Measurements from ENCODE around the gene PRR19.

Gene PRR19

DNA sequence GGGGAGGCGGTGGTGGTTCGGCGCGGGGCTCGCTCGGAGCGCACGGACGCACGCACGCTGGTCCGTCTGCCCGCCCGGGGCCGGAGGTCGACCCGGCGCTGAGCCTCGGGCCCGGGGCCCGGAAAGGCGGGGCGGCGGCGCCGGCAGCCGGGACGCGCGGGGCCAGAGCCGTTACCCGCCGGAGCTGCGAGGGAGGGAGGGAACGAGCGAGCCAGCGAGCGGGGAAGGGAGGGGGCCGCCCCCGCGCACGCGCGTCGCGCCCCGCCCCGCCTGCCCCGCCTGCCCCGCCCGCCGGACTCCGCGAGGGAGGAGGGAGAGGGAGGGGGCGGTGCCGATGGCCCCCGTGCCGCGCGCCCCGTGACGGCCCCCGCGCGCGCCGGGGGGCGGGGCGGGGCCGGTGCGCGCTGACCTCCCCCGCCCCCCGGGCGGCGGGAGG is 17.8 kb upstream of the PRR19 start:
- no peak for DNase-seq (ENCODE audit: low read depth)

DNA sequence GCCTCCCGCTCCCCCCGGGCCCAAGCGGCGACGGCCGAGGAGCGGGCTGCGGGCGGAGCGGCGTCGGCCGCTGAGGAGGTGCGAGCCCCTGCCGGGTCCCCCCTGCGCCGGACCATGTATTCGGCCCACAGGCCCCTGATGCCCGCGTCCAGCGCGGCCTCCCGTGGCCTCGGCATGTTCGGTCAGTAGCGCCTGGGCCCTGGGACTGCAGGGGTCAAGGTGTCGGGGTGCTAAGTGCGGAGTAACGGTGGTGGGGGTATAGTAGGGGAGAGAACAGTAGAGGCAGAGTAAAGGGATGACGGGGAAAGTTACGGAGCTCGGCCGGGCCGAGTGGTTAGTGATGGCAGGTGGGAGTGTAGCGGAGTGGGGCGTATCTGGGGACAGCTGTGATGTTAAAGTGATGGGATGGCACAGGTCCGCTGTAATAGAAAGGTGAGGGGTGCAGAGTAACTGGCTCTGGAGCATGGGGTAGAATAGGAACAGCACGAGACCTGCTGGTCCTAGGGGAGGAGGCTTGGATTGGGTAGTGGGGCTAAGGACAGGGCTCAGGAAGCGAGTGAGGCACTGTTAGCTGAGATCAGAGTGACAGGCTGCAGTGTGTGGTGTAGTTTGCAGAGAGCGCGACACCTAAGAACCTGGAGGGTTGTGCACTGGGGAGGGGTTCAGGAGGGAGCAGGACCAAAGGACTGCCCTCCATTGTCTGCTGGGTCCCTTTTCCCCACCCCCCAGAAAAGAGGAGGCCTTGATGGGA is 17.2 kb upstream of the PRR19 start:
- no peak for DNase-seq (ENCODE audit: low read depth)

DNA sequence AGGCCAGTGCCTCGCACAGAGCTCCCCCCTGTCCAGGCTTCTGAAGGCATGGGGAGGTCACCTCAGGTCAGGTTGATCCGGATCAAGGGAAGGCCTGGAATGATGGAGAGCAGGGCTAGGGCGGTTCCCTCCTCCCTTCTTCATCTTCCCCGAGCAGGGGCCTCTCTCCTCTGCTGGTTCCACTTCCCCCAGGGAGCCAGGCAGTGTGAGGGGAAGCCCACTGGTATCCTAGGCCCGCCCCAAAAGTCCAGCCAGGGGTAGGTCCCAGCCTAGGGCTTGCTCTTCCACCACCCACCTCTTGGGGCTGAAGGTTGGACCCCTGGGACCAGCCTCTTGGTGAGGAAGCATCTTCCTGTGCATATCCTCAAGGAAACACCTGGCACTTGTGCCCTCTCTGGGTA is 16.4 kb upstream of the PRR19 start:
- DNase-seq (ENCODE audit: low read depth): no peak

DNA sequence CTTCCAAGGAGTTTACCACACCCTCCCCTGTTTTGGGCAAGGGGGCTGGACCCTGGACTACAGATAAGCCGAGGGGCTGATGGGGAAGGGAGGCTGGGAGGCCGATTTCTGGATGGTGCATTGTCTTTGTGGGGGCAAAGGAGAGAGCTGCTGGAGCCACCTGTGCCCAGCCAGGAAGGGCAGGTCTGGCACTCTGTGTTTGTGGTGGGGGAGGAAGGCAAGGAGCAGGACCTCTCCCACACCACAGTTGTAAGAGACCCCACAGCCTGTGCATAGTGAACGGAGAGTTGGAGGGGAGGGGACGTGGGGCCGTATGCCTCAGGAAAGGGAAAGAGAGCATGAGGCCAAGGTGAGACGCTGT is 16.0 kb upstream of the PRR19 start:
- no peak for DNase-seq (ENCODE audit: low read depth)

DNA sequence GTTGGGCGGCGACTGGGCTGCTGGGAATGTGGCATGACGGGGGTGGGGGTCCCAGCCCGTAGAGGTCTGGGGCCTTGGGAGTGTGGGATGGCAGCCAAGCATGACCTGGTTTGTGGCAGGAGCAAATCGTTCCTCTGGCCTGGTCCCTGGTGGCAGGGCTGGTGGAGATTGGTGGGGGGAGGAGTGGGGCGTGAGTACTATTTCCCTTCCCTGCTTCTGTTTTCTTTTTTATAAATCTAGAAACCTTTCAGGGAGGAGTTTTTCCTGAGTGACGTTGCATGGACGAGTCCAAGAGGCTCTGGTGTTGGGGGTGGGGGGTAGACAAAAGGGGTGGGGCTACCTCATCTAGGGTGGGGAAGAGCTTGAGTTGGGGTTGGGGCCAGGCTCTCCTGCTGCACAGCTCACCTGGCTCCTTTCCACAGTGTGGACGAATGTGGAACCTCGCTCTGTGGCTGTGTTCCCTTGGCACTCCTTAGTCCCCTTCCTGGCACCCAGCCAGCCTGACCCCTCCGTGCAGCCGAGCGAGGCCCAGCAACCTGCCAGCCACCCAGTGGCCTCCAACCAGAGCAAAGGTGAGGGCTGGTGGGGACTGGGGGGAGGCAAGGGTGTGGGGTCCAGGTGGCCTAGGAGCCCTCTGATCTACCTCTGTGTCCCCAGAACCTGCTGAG is 15.4 kb upstream of the PRR19 start:
- DNase-seq (ENCODE audit: low read depth): no peak

DNA sequence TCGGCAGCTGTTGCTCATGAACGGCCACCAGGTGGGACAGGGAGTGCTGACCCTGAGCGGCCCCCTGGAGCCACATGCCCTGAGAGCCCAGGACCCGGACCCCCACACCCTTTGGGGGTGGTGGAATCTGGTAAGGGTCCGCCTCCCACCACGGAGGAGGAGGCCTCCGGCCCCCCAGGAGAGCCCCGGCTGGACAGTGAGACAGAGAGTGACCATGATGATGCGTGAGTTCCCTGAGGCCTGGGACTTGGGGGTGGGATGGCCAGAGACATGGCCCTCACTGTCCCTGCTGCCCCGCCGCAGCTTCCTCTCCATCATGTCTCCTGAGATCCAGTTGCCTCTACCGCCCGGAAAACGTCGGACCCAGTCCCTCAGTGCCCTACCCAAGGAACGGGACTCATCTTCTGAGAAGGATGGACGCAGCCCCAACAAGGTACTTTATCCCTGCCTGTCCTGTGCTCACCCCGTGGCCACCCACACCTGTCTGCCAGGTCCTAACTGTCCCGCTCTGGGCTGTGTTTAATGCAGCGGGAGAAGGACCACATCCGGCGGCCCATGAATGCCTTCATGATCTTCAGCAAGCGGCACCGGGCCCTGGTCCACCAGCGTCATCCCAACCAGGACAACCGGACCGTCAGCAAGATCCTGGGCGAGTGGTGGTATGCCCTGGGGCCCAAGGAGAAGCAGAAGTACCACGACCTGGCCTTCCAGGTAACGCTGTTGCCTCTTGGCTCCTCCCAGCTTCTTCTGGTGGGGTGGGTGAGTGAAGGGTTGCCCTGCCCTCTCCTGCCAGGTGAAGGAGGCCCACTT is 14.7 kb upstream of the PRR19 start:
- DNase-seq (ENCODE audit: low read depth): no peak

DNA sequence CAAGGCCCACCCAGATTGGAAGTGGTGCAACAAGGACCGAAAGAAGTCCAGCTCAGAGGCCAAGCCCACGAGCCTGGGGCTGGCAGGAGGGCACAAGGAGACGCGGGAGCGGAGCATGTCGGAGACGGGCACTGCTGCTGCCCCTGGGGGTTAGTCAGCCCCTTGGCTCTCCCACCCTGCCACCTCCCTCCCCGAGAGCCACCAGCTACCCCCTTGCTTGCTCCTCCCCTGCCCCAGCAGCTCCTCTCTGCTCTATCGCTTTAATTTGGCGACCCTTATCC is 14.2 kb upstream of the PRR19 start:
- no peak for DNase-seq (ENCODE audit: low read depth)

DNA sequence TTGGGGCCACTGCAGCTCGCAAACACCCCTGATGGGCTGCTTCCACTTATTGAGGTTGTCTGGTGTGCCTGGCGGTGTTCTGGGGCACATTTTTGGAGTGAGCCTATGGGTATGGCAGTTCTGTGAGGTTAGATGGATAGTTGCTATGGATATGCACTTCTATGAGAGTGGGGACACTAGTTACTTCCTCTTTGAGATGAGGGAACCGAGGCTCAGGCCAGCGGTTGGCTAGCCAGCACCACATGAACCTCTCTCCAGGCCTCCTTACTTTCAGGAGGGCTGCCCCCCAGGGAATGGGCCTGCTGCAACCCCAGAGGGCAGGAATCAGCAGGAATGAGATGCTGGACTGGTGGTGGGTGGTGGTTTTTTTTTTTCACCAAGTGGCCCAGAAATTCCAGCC is 13.5 kb upstream of the PRR19 start:
- DNase-seq (ENCODE audit: low read depth): no peak

DNA sequence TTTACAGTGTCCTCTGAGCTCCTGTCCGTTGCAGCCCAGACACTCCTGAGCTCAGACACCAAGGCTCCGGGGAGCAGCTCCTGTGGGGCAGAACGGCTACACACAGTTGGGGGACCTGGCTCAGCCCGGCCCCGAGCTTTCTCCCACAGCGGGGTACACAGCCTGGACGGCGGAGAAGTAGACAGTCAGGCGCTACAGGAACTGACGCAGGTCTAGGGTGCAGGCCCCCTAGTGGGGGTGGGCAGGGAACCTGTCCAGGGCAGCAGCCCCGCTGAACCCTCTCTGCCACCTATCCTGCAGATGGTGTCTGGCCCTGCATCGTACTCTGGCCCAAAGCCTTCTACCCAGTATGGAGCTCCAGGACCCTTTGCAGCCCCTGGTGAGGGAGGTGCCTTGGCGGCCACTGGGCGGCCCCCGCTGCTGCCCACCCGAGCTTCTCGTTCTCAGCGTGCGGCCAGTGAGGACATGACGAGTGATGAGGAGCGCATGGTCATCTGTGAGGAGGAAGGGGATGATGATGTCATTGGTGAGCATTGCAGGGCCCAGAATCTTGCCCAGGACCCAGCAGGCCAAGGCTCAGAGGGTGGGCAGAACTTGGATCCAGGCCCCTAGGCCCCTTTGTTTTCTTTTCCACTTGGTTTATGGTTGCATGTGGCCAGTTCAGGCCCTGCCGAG is 12.9 kb upstream of the PRR19 start:
- DNase-seq (ENCODE audit: low read depth): no peak

DNA sequence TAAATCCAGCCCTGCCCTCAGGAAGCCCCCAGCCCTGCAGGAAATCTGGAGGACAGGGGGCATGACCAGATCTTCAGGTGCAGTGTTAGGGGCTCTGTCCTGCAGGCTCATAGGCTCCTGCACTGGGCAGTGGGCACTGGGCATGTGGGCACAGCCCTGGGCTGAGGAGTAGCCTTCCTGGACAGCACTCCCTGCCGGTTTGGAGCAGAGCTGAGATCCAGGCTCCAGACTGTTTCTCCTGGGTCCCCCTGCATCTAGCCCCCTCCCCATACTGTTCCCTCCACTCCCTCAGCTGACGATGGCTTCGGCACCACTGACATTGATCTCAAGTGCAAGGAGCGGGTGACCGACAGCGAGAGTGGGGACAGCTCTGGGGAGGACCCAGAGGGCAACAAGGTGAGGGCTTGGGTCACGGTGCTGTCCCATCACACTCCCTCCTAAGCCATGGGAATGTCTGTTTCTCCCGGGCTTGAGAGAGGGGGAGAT is 12.3 kb upstream of the PRR19 start:
- DNase-seq (ENCODE audit: low read depth): no peak

DNA sequence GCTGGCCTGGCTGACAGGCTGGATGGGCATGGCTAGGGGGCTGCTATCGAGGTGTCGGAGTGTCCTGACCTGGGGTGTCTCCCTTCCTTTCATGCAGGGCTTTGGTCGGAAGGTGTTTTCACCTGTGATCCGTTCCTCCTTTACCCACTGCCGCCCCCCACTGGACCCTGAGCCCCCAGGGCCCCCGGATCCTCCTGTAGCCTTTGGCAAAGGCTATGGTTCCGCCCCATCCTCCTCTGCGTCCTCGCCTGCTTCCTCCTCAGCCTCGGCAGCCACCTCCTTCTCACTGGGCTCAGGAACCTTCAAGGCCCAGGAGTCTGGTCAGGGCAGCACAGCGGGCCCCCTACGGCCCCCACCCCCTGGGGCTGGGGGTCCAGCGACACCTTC is 11.8 kb upstream of the PRR19 start:
- DNase-seq (ENCODE audit: low read depth): no peak

DNA sequence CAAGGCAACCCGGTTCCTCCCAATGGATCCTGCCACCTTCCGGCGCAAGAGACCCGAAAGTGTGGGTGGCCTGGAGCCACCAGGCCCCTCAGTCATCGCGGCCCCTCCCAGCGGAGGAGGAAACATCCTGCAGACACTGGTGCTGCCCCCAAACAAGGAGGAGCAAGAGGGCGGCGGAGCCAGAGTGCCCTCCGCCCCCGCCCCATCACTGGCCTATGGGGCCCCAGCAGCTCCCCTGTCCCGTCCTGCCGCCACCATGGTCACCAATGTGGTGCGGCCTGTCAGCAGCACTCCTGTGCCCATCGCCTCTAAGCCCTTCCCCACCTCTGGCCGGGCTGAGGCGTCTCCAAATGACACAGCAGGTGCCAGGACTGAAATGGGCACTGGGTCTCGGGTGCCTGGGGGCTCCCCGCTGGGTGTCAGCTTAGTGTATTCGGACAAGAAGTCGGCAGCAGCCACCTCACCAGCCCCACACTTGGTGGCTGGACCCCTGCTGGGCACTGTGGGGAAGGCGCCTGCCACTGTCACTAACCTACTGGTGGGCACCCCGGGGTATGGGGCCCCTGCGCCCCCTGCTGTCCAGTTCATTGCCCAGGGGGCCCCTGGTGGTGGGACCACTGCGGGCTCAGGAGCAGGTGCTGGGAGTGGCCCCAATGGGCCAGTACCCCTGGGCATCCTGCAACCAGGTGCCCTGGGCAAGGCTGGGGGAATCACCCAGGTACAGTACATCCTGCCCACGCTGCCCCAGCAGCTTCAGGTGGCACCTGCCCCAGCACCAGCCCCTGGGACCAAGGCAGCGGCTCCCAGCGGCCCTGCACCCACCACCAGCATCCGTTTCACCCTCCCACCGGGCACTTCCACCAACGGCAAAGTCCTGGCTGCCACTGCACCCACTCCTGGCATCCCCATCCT is 11.2 kb upstream of the PRR19 start:
- DNase-seq (ENCODE audit: low read depth): no peak

DNA sequence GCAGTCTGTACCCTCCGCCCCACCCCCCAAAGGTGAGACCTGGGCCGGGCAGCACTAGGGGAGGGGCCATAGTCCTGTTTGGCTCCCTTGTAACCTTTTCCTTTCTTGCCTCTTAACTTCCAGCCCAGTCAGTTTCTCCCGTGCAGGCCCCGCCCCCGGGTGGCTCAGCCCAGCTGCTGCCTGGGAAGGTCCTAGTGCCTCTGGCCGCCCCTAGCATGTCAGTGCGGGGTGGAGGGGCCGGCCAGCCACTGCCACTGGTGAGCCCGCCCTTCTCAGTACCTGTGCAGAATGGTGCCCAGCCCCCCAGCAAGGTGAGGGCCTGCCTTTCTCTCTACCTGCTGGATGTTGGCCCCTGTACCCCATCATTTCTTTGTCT is 10.5 kb upstream of the PRR19 start:
- no peak for DNase-seq (ENCODE audit: low read depth)

DNA sequence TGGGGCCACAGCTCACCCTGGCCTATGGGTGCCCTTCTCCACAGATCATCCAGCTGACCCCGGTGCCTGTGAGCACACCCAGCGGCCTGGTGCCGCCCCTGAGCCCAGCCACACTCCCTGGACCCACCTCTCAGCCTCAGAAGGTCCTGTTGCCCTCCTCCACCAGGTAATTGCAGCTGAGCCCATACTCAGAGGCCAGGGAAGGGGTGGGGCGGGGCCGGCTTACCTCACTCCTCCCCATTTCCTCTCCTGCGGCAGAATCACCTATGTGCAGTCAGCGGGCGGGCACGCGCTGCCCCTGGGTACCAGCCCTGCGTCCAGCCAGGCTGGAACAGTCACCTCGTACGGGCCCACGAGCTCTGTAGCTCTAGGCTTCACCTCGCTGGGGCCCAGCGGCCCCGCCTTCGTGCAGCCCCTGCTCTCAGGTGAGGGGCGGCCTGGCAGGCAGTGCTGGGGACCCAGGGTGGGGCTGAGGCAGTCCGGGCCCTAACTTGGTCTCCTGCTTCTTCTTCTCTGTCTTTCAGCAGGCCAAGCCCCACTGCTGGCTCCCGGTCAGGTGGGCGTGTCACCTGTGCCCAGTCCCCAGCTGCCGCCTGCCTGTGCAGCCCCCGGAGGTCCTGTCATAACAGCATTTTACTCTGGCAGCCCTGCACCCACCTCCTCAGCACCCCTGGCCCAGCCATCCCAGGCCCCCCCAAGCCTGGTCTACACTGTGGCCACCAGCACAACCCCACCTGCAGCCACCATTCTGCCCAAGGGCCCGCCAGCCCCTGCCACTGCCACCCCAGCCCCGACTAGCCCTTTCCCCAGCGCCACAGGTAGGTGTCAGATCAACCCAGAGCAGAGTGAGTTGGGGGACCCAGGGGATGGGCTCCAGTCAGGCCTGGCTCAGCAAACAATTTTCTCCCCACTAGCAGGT is 9.6 kb upstream of the PRR19 start:
- no peak for DNase-seq (ENCODE audit: low read depth)

DNA sequence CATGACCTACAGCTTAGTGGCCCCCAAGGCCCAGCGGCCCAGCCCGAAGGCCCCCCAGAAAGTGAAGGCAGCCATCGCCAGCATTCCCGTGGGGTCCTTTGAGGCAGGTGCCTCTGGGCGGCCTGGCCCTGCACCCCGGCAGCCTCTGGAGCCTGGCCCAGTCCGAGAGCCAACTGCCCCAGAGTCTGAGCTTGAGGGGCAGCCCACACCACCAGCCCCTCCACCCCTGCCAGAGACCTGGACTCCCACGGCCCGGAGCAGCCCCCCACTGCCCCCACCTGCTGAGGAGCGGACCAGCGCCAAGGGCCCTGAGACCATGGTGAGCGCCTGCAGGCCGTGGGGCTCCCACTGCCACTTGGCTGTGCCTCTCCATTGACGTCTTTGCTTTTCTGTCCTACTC is 9.0 kb upstream of the PRR19 start:
- no peak for DNase-seq (ENCODE audit: low read depth)

DNA sequence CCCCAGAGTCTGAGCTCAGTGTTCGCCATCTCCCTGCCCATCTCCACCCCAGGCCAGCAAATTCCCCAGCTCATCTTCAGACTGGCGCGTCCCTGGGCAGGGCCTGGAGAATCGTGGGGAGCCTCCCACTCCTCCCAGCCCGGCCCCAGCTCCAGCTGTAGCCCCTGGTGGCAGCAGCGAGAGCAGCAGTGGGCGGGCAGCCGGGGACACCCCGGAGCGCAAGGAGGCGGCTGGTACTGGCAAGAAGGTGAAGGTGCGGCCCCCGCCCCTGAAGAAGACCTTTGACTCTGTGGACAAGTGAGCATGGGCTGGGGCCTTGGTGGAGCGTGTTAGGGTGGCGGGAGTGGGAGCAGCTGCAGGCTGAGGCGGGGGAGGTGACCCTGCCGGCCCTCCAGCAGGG is 8.4 kb upstream of the PRR19 start:
- no peak for DNase-seq (ENCODE audit: low read depth)

DNA sequence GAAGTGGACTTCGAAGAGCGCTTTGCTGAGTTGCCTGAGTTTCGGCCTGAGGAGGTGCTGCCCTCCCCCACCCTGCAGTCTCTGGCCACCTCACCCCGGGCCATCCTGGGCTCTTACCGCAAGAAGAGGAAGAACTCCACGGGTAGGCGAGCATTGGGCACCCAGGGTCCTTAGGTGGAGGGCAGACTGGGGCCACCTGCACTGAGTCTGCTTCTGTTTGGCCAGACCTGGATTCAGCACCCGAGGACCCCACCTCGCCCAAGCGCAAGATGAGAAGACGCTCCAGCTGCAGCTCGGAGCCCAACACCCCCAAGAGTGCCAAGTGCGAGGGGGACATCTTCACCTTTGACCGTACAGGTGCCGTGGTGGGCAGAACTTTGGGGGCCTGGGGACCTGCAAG is 8.0 kb upstream of the PRR19 start:
- DNase-seq (ENCODE audit: low read depth): no peak

DNA sequence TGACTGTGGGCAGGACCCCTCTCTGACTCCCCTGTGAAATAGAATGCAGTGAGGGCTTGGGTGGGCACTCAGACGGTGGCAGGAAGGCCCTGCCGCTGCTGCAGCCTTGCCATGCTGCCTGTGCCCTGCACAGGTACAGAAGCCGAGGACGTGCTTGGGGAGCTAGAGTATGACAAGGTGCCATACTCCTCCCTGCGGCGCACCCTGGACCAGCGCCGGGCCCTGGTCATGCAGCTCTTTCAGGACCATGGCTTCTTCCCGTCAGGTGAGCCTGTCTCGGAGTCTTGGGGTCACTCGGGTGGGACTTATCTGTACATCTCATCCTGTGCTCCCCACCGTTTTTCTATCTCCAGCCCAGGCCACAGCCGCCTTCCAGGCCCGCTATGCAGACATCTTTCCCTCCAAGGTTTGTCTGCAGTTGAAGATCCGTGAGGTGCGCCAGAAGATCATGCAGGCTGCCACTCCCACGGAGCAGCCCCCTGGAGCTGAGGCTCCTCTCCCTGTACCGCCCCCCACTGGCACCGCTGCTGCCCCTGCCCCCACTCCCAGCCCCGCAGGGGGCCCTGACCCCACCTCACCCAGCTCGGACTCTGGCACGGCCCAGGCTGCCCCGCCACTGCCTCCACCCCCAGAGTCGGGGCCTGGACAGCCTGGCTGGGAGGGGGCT is 7.3 kb upstream of the PRR19 start:
- DNase-seq (ENCODE audit: low read depth): no peak

DNA sequence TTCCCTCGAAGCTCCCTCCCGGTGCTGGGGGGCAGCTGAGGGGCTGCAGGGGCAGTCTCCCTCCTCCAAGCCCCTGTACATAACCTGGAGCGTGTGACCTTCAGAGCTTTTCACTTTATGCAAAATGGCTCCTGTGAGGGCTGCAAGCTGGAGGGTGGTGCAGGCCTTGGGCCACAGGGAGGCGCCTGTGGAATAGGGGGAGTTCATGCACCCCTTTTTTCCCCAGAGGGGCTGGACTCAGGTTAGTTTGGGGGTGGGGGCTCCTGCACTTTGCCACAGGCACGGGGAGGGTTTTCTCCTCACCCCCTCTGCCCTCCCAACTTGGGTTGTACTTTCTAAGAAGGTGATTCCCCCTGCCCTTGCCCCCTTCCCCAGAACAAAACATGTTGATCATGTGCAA is 6.6 kb upstream of the PRR19 start:
- DNase-seq (ENCODE audit: low read depth): no peak
